Measurements from ENCODE around the gene EML4.
"Not testable (repeated sequence)": the region's sequence is repeated elsewhere in the genome, so short reads cannot be mapped to it uniquely, and the experiment has no call there.

EML4 gene

GRCh38 chr2:42350434-42351063 is 181.4 kb downstream of the EML4 start:
- no peak for DNase-seq (ENCODE audit: low read depth in 2 of 2)

- no peak for DNase-seq (ENCODE audit: low read depth in 2 of 2)
These were observed 182.7 kb downstream of the EML4 start for GRCh38 chr2:42351864-42352263.

GRCh38 chr2:42353792-42354429 is 184.8 kb downstream of the EML4 start:
- no peak for DNase-seq (ENCODE audit: low read depth in 2 of 2)

- DNase-seq (ENCODE audit: low read depth in 2 of 2): no peak
These were observed 190.3 kb downstream of the EML4 start for GRCh38 chr2:42359304-42359964.

GRCh38 chr2:42359965-42360483 is 190.9 kb downstream of the EML4 start:
- no peak for DNase-seq (ENCODE audit: low read depth in 2 of 2)

GRCh38 chr2:42360493-42360889 is 191.3 kb downstream of the EML4 start:
- no peak for DNase-seq (ENCODE audit: low read depth in 2 of 2)

GRCh38 chr2:42360890-42361727 is 192.0 kb downstream of the EML4 start, which contains the start of gene COX7A2L:
Gene COX7A2L (minus strand): TSS chr2:42361217. CDS start chr2:42361161, 56 bp downstream.
- peak; percentile 94 for DNase-seq (ENCODE audit: low read depth in 2 of 2)

- DNase-seq (ENCODE audit: low read depth in 2 of 2): no peak
These were observed 192.7 kb downstream of the EML4 start for GRCh38 chr2:42361728-42362283.

- DNase-seq (ENCODE audit: low read depth in 2 of 2): no peak
These were observed 194.3 kb downstream of the EML4 start for GRCh38 chr2:42363413-42363812.

GRCh38 chr2:42364658-42365057 is 195.5 kb downstream of the EML4 start:
- no peak for DNase-seq (ENCODE audit: low read depth in 2 of 2)

- DNase-seq (ENCODE audit: low read depth in 2 of 2): no peak
These were observed 197.3 kb downstream of the EML4 start for GRCh38 chr2:42366411-42366810.

GRCh38 chr2:42367835-42368234 is 198.7 kb downstream of the EML4 start:
- no peak for DNase-seq (ENCODE audit: low read depth in 2 of 2)

- no peak for DNase-seq (ENCODE audit: low read depth in 2 of 2)
These were observed 199.8 kb downstream of the EML4 start for GRCh38 chr2:42368817-42369531.

- DNase-seq (ENCODE audit: low read depth in 2 of 2): no peak
These were observed 200.5 kb downstream of the EML4 start for GRCh38 chr2:42369532-42370229.

GRCh38 chr2:42371611-42372473 is 202.7 kb downstream of the EML4 start:
- DNase-seq (ENCODE audit: low read depth in 2 of 2): no peak

GRCh38 chr2:42372474-42373200 is 203.5 kb downstream of the EML4 start:
- no peak for DNase-seq (ENCODE audit: low read depth in 2 of 2)

GRCh38 chr2:42376758-42377157 is 207.6 kb downstream of the EML4 start:
- DNase-seq (ENCODE audit: low read depth in 2 of 2): no peak

- no peak for DNase-seq (ENCODE audit: low read depth in 2 of 2)
These were observed 209.3 kb downstream of the EML4 start for GRCh38 chr2:42378415-42378814.

- DNase-seq (ENCODE audit: low read depth in 2 of 2): not testable (repeated sequence)
These were observed 210.9 kb downstream of the EML4 start for GRCh38 chr2:42380026-42380425.
